CD14-positive monocyte (primary cell): ENCODE data around the gene FARP1. TPM values are rescaled to one million over a fixed set of nuclear protein-coding genes. Genes with fewer than 3 reads are reported as not detected.

ENCODE experiments used
- DNase-seq, 3 donors: peaks; one replicate each; pipeline ENCODE4 v3.0.0-alpha.2; 2011 to 2022
- H2AFZ ChIP-seq: 2 replicates; pipeline ENCODE4 v1.6.0; 2012; ENCODE audit warnings: mild to moderate bottlenecking, low read depth, low read length, inconsistent platforms; ENCODE audit not compliant: insufficient read depth, poor library complexity, severe bottlenecking
- H3K27ac ChIP-seq, 2 donors: 1 replicate in 1 of 2; 2 replicates in 1 of 2; pipeline ENCODE4 v1.5.1; 2012 to 2013; ENCODE audit warnings: low read length in 2 of 2, control low read depth in 1 of 2, inconsistent platforms in 1 of 2, low read depth in 1 of 2, mild to moderate bottlenecking in 1 of 2
- H3K27me3 ChIP-seq, 2 donors: one replicate each; pipeline versions ENCODE4 v1.6.0 to v1.6.1; 2011 to 2013; ENCODE audit warnings: low read length in 2 of 2; ENCODE audit not compliant: control insufficient read depth in 2 of 2, insufficient read depth in 2 of 2
- H3K36me3 ChIP-seq, 2 donors: replicated peaks in 1 of 2; 1 replicate in 1 of 2; 2 replicates in 1 of 2; pipeline versions ENCODE4 v1.5.1 to v1.6.1; 2012 to 2013; ENCODE audit warnings: low read length in 2 of 2, control low read depth in 1 of 2, inconsistent platforms in 1 of 2, mild to moderate bottlenecking in 1 of 2; ENCODE audit not compliant: insufficient read depth in 2 of 2, control insufficient read depth in 1 of 2
- H3K4me1 ChIP-seq, 2 donors: 1 replicate in 1 of 2; 2 replicates in 1 of 2; pipeline versions ENCODE4 v1.5.1 to v1.6.1; 2012 to 2013; ENCODE audit warnings: low read length in 2 of 2, control low read depth in 1 of 2, inconsistent platforms in 1 of 2, mild to moderate bottlenecking in 1 of 2, moderate library complexity in 1 of 2; ENCODE audit not compliant: insufficient read depth in 2 of 2, control insufficient read depth in 1 of 2
- H3K4me2 ChIP-seq: replicated peaks from 2 replicates; pipeline ENCODE3; 2012; ENCODE audit warnings: low read length, moderate library complexity, mild to moderate bottlenecking; ENCODE audit not compliant: poor library complexity, severe bottlenecking; ENCODE audit errors: extremely low read depth
- H3K4me3 ChIP-seq, 3 experiments: fragments of 200-600 bp in 1 of 3; sonication (generic) in 1 of 3; replicated peaks in 1 of 3; 1 replicate in 2 of 3; 2 replicates in 1 of 3; pipeline ENCODE4 v1.5.1; 2011 to 2013; ENCODE audit warnings: low read length in 3 of 3, mild to moderate bottlenecking in 3 of 3, control low read depth in 2 of 3, low read depth in 2 of 3, inconsistent platforms in 1 of 3, moderate library complexity in 1 of 3
- H3K79me2 ChIP-seq: 2 replicates; pipeline ENCODE4 v1.6.0; 2012; ENCODE audit warnings: mild to moderate bottlenecking, control low read depth, inconsistent platforms, low read length, moderate library complexity; ENCODE audit not compliant: insufficient read depth
- H3K9ac ChIP-seq: 2 replicates; pipeline ENCODE4 v1.6.0; 2017; ENCODE audit warnings: low read length, mild to moderate bottlenecking; ENCODE audit not compliant: insufficient read depth, poor library complexity, severe bottlenecking
- H3K9me3 ChIP-seq, 2 donors: replicated peaks in 1 of 2; 1 replicate in 1 of 2; 2 replicates in 1 of 2; pipeline versions ENCODE4 v1.5.1 to v1.6.1; 2012 to 2013; ENCODE audit warnings: low read length in 2 of 2, control low read depth in 1 of 2; ENCODE audit not compliant: control insufficient read depth in 1 of 2, insufficient read depth in 1 of 2
- H4K20me1 ChIP-seq: 2 replicates; pipeline ENCODE4 v1.6.0; 2012; ENCODE audit warnings: mild to moderate bottlenecking, low read length, control low read depth, moderate library complexity; ENCODE audit not compliant: insufficient read depth
- H3K27ac Mint-ChIP-seq, 7 donors: one replicate each; pipeline ENCODE4 v1.8.0; 2020; ENCODE audit warnings: mild to moderate bottlenecking in 7 of 7, mixed read lengths in 7 of 7, moderate library complexity in 6 of 7, inconsistent platforms in 2 of 7
- H3K27me3 Mint-ChIP-seq, 3 donors: one replicate each; pipeline ENCODE4 v1.8.0; 2021 to 2022; ENCODE audit warnings: low read depth in 3 of 3, mild to moderate bottlenecking in 3 of 3, mixed read lengths in 3 of 3, moderate library complexity in 3 of 3, inconsistent platforms in 1 of 3
- H3K36me3 Mint-ChIP-seq, 2 donors: one replicate each; pipeline ENCODE4 v1.8.0; 2020; ENCODE audit warnings: mixed read lengths in 2 of 2, inconsistent platforms in 1 of 2, mild to moderate bottlenecking in 1 of 2
- H3K4me1 Mint-ChIP-seq: one replicate; pipeline ENCODE4 v1.8.0; 2020; ENCODE audit warnings: mild to moderate bottlenecking, mixed read lengths
- H3K4me3 Mint-ChIP-seq, 2 donors: one replicate each; pipeline ENCODE4 v1.8.0; 2020; ENCODE audit warnings: mild to moderate bottlenecking in 2 of 2, mixed read lengths in 2 of 2, moderate library complexity in 1 of 2
- H3K9me3 Mint-ChIP-seq, 7 donors: one replicate each; pipeline ENCODE4 v1.8.0; 2020 to 2022; ENCODE audit warnings: mixed read lengths in 7 of 7, mild to moderate bottlenecking in 6 of 7, moderate library complexity in 6 of 7, inconsistent platforms in 2 of 7
- WGBS: methylation state at CpG from one replicate; pipeline ENCODE4 v1.1.5; 2013; ENCODE audit warnings: missing lambda C conversion rate; ENCODE audit not compliant: insufficient coverage; 5-methylcytosine and 5-hydroxymethylcytosine counted together
- intact Hi-C, 2 donors: fragments of 100-400 bp; cut with micrococcal nuclease; formaldehyde crosslinking; loops; one replicate each; pipeline versions ENCODE4 v1.15.0 to v1.15.1; 2023
- polyA plus RNA-seq, 3 donors: library from polyadenylated mRNA; depleted of rRNA in 1 of 3; unstranded in 2 of 3; stranded (reverse) in 1 of 3; fragments of 300-500 nt in 2 of 3; fragments of >200 nt in 1 of 3; fragmentation: Illumina TruSeq in 2 of 3; gene quantifications; 1 replicate in 2 of 3; 2 replicates in 1 of 3; pipeline ENCODE4 v1.2.3, GENCODE V29; 2012 to 2021
- TF ChIP-seq, protein P1 (sequence below): fragments of 200-600 bp; IDR thresholded peaks from one replicate; pipeline ENCODE4 v1.8.0; 2022; ENCODE audit warnings: antibody characterized with exemption, mild to moderate bottlenecking

Gene FARP1
- polyA plus RNA-seq, 3 donors, result 0.01 to 0.16 (median 0.12) TPM

DNA sequence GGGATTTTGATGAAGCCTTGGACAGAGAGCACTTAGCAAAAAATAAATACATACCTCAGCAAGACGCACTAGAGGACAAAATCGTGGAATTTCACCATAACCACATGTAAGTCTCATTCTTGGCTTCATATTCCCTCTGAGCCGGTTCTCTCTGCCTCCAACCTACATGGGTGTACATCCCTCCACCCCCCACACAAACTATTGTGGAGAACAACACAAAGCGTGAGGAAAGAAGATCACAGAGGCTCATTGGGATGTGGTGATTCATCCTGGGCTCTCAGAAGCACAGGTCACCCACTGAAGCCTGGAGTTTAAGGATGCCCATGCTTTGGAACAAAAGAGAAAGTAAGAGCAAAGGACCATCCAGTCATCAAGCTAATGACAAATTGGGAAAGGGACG, 241.8 kb downstream of the FARP1 start:
- Histone ChIP-seq H3K4me1 (no peaks in the 10 kb centered on the region), H3K27me3 (no peaks in the 10 kb centered on the region)
- intact Hi-C loops, result no loop called here

DNA sequence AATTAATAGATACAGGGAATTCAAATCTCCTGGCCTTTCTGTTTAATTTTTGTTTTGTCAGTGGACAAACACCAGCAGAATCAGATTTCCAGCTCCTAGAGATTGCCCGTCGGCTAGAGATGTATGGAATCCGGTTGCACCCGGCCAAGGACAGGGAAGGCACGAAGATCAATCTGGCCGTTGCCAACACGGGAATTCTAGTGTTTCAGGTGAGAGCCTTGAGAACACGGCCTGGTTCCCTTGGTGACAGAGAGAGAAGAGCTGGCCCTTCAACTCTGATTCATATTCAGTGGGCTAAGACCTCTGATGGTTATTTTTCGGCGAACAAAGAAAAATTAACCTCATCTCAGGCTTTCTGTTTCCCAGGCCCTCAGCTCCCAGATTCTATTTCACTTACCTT, 242.7 kb downstream of the FARP1 start:
- Histone ChIP-seq H3K9ac (no peak overlapping the region), H4K20me1 (no peaks in the 10 kb centered on the region), H3K4me1 (no peaks in the 10 kb centered on the region), H2AFZ (no peak overlapping the region), H3K9me3 (no peaks in the 10 kb centered on the region), H3K79me2 (no peaks in the 10 kb centered on the region), H3K4me2 (no peak overlapping the region), H3K27me3 (no peaks in the 10 kb centered on the region), H3K36me3 (no peaks in the 10 kb centered on the region), H3K4me3 (no peak overlapping the region), H3K27ac (no peak overlapping the region)
- Mint-ChIP-seq H3K27ac (no peak overlapping the region), H3K27me3 (peaks cover 2 to 4% (median 3%) of the 10 kb centered on the region in 3 donors), H3K36me3 (no peaks in the 10 kb centered on the region), H3K9me3 (peaks cover 0 to 1% (median 0%) of the 10 kb centered on the region in 7 donors), H3K4me1 (no peaks in the 10 kb centered on the region), H3K4me3 (no peak overlapping the region)
- WGBS, result 100% methylated on average over 4 of the region's 10 CpGs
- DNase-seq, result no peak
- intact Hi-C loops, result no loop called here
- TF ChIP-seq, protein P1, sequence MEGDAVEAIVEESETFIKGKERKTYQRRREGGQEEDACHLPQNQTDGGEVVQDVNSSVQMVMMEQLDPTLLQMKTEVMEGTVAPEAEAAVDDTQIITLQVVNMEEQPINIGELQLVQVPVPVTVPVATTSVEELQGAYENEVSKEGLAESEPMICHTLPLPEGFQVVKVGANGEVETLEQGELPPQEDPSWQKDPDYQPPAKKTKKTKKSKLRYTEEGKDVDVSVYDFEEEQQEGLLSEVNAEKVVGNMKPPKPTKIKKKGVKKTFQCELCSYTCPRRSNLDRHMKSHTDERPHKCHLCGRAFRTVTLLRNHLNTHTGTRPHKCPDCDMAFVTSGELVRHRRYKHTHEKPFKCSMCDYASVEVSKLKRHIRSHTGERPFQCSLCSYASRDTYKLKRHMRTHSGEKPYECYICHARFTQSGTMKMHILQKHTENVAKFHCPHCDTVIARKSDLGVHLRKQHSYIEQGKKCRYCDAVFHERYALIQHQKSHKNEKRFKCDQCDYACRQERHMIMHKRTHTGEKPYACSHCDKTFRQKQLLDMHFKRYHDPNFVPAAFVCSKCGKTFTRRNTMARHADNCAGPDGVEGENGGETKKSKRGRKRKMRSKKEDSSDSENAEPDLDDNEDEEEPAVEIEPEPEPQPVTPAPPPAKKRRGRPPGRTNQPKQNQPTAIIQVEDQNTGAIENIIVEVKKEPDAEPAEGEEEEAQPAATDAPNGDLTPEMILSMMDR, result no peak

More for the DNA sequence above, 241.8 kb downstream of the FARP1 start:
- Mint-ChIP-seq H3K27ac (no peak overlapping the region), H3K36me3 (no peaks in the 10 kb centered on the region), H3K27me3 (peaks cover 2 to 4% (median 3%) of the 10 kb centered on the region in 3 donors), H3K4me1 (no peaks in the 10 kb centered on the region), H3K9me3 (peaks cover 0 to 1% (median 0%) of the 10 kb centered on the region in 7 donors), H3K4me3 (no peak overlapping the region)
- Histone ChIP-seq H2AFZ (no peak overlapping the region), H3K36me3 (no peaks in the 10 kb centered on the region), H4K20me1 (no peaks in the 10 kb centered on the region), H3K79me2 (no peaks in the 10 kb centered on the region), H3K9ac (no peak overlapping the region), H3K9me3 (no peaks in the 10 kb centered on the region), H3K4me2 (no peak overlapping the region), H3K27ac (no peak overlapping the region), H3K4me3 (no peak overlapping the region)
- no peak for DNase-seq
- 93% methylated on average over 4 of the region's 5 CpGs for WGBS
- TF ChIP-seq, protein P1, result no peak
